Gastroesophageal sphincter (tissue), 4 donors: Measurements from ENCODE around the gene MYO18B. TPM values are rescaled to one million over a fixed set of nuclear protein-coding genes. Genes with fewer than 3 reads are reported as not detected.

Experiments used
- ATAC-seq: fragments of 150-250 bp; one replicate; pipeline ENCODE4 v1.9.1; 2016; ENCODE audit warnings: mild to moderate bottlenecking, moderate library complexity
- H3K27ac ChIP-seq, 4 donors: fragments of 200-600 bp; sonication (generic) in 3 of 4; 1 replicate in 3 of 4; 2 replicates in 1 of 4; pipeline ENCODE4 v1.5.1; 2016 to 2019
- H3K27me3 ChIP-seq: fragments of 200-600 bp; sonication (generic); one replicate; pipeline ENCODE4 v1.5.1; 2019
- H3K36me3 ChIP-seq, 2 donors: fragments of 200-600 bp; sonication (generic); one replicate each; pipeline ENCODE4 v1.5.1; 2019; ENCODE audit warnings: control low read depth in 1 of 2
- H3K4me1 ChIP-seq, 3 donors: fragments of 200-600 bp; sonication (generic); 1 replicate in 2 of 3; 2 replicates in 1 of 3; pipeline ENCODE4 v1.5.1; 2016 to 2019; ENCODE audit warnings: control low read depth in 2 of 3
- H3K4me3 ChIP-seq, 2 donors: fragments of 200-600 bp; sonication (generic); one replicate each; pipeline ENCODE4 v1.5.1; 2019; ENCODE audit warnings: mild to moderate bottlenecking in 1 of 2, moderate library complexity in 1 of 2
- H3K9me3 ChIP-seq, 3 donors: fragments of 200-600 bp; sonication (generic); one replicate each; pipeline ENCODE4 v1.5.1; 2017 to 2019; ENCODE audit warnings: control low read depth in 2 of 3
- EP300 ChIP-seq: sonication (generic); formaldehyde crosslinking; IDR thresholded peaks from one replicate; pipeline ENCODE4 v1.6.1; 2017; ENCODE audit warnings: antibody characterized with exemption, mild to moderate bottlenecking
- POLR2A ChIP-seq, 2 donors: fragments of 450-650 bp; IDR thresholded peaks; one replicate each; pipeline ENCODE4 v1.6.1; 2017; ENCODE audit warnings: antibody characterized with exemption in 2 of 2, mild to moderate bottlenecking in 2 of 2, moderate library complexity in 1 of 2
- POLR2AphosphoS5 ChIP-seq: sonication (generic); formaldehyde crosslinking; IDR thresholded peaks from one replicate; pipeline ENCODE4 v1.6.1; 2017; ENCODE audit warnings: antibody characterized with exemption
- WGBS, 2 donors: methylation state at CpG; one replicate each; pipeline ENCODE4 v1.1.5; 2018; ENCODE audit warnings: low coverage in 1 of 2; 5-methylcytosine and 5-hydroxymethylcytosine counted together
- total RNA-seq, 4 donors: library from RNA; depleted of rRNA; stranded (reverse); fragments of >200 nt; gene quantifications; one replicate each; pipeline ENCODE4 v1.1.0, GENCODE V29; 2016
- TF ChIP-seq, protein P1 (sequence below), 4 experiments: fragments of 200-600 bp in 2 of 4; fragments of 450-650 bp in 2 of 4; sonication (generic) in 1 of 4; IDR thresholded peaks; one replicate each; pipeline ENCODE4 v1.5.1; 2017 to 2019; ENCODE audit warnings: antibody characterized with exemption in 4 of 4, mild to moderate bottlenecking in 2 of 4, moderate library complexity in 2 of 4

The MYO18B gene
- total RNA-seq, 4 donors from 2014 or later: 0.19 to 6.9 (median 1.4) TPM; not detected in 1

GRCh38 chr22:25729016-25729995, 12.7 kb upstream of the MYO18B start:
- TF ChIP-seq EP300 (no peak), POLR2AphosphoS5 (no peak), POLR2A (IDR thresholded peaks at IDR 0.05) (no peak)
- TF ChIP-seq, protein P1, sequence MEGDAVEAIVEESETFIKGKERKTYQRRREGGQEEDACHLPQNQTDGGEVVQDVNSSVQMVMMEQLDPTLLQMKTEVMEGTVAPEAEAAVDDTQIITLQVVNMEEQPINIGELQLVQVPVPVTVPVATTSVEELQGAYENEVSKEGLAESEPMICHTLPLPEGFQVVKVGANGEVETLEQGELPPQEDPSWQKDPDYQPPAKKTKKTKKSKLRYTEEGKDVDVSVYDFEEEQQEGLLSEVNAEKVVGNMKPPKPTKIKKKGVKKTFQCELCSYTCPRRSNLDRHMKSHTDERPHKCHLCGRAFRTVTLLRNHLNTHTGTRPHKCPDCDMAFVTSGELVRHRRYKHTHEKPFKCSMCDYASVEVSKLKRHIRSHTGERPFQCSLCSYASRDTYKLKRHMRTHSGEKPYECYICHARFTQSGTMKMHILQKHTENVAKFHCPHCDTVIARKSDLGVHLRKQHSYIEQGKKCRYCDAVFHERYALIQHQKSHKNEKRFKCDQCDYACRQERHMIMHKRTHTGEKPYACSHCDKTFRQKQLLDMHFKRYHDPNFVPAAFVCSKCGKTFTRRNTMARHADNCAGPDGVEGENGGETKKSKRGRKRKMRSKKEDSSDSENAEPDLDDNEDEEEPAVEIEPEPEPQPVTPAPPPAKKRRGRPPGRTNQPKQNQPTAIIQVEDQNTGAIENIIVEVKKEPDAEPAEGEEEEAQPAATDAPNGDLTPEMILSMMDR (IDR thresholded peaks at IDR 0.05): no peak
- Histone ChIP-seq H3K4me1 (no peaks in the 10 kb centered on the region), H3K27me3 (peaks cover 21% of the 10 kb centered on the region), H3K27ac (no peak overlapping the region), H3K36me3 (no peaks in the 10 kb centered on the region), H3K4me3 (no peak overlapping the region), H3K9me3 (no peaks in the 10 kb centered on the region)
- WGBS, 2 donors: 65 to 69% methylated on average over 10 to 17 of the region's 19 CpGs
- ATAC-seq: no peak

- H3K4me1 ChIP-seq: no peaks in the 10 kb centered on the region
- no peak for ATAC-seq
- H3K4me3 ChIP-seq: no peak overlapping the region
- WGBS, 2 donors: 76% methylated on average over 2 of the region's 2 CpGs; no CpG with 5 or more reads in 1 of the 2 donors
- H3K27ac ChIP-seq: no peak overlapping the region
- peaks cover 34% of the 10 kb centered on the region for H3K27me3 ChIP-seq
- no peaks in the 10 kb centered on the region for H3K9me3 ChIP-seq
- H3K36me3 ChIP-seq: no peaks in the 10 kb centered on the region
- TF ChIP-seq EP300 (no peak), POLR2AphosphoS5 (no peak), POLR2A (IDR thresholded peaks at IDR 0.05) (no peak)
- TF ChIP-seq, protein P1 (IDR thresholded peaks at IDR 0.05): no peak
Observed at GRCh38 chr22:25735650-25736049, 6.3 kb upstream of the MYO18B start.

DNA sequence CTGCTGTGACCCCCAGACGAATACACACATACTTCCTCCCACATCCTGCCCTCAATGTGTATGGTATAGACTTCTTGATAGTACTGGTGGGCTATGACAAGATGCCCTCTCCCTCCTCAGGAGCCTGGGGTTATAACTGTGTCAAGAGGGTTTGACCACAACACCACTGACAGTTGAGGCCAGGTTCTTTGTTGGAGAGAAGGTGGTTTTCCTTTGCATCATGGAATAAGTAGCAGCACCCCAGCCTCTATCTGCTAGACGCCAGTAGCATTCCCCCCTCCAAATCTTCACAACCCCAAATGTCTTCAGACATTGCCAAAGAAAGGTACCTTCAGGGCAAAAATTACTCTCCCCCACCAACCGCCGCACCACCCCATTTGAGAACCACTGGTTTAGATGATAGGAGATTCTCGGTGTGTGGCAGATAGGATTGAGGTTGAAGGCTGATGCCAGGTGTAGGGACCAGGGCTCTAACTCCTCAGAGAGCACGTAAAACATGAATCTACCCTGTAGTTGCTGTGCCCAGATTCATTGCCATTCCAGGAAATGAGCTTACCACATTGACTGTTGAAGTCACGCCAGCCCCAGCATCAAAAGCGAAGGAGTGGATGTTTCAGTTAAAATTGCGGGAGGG, 5.5 kb upstream of the MYO18B start:
- Histone ChIP-seq H3K4me1 (no peaks in the 10 kb centered on the region), H3K36me3 (no peaks in the 10 kb centered on the region), H3K4me3 (no peak overlapping the region), H3K27ac (no peak overlapping the region), H3K9me3 (no peaks in the 10 kb centered on the region), H3K27me3 (peaks cover 36% of the 10 kb centered on the region)
- WGBS, 2 donors: 70 to 95% methylated on average over 4 to 5 of the region's 9 CpGs
- TF ChIP-seq EP300 (no peak), POLR2A (IDR thresholded peaks at IDR 0.05) (no peak), POLR2AphosphoS5 (no peak)
- TF ChIP-seq, protein P1 (IDR thresholded peaks at IDR 0.05): no peak
- no peak for ATAC-seq

- no peak overlapping the region for H3K27ac ChIP-seq
- H3K9me3 ChIP-seq: no peaks in the 10 kb centered on the region
- H3K4me1 ChIP-seq: no peaks in the 10 kb centered on the region
- H3K36me3 ChIP-seq: no peaks in the 10 kb centered on the region
- no peak overlapping the region for H3K4me3 ChIP-seq
- ATAC-seq: no peak
- 82 to 90% methylated on average over 4 to 10 of the region's 11 CpGs for WGBS, 2 donors
- H3K27me3 ChIP-seq: peaks cover 32% of the 10 kb centered on the region
- no peak for TF ChIP-seq POLR2A (IDR thresholded peaks at IDR 0.05)
Observed at GRCh38 chr22:25739659-25740344, 2.2 kb upstream of the MYO18B start.
